Activated T-cell treated with anti-CD3 and anti-CD28 coated beads, Interleukin-2, amount 50 U/mL, for 4 hours (primary cell): ENCODE data around the gene SSTR5. TPM values are rescaled to one million over a fixed set of nuclear protein-coding genes. Genes with fewer than 3 reads are reported as not detected.

ENCODE experiments used
- ATAC-seq, 2 donors: fragments of 200-7000 bp; cut with Tn5 transposase; one replicate each; pipeline ENCODE4 v1.10.0; 2021
- DNase-seq: peaks from one replicate; pipeline ENCODE4 v3.0.0-alpha.2; 2020
- H3K27me3 Mint-ChIP-seq: one replicate; pipeline ENCODE4 v1.8.0; 2021; ENCODE audit warnings: low read depth, mixed read lengths
- H3K36me3 Mint-ChIP-seq: one replicate; pipeline ENCODE4 v1.8.0; 2022; ENCODE audit warnings: mixed read lengths; ENCODE audit not compliant: insufficient read depth
- H3K4me1 Mint-ChIP-seq: one replicate; pipeline ENCODE4 v1.8.0; 2021; ENCODE audit warnings: low read depth, mixed read lengths
- H3K4me3 Mint-ChIP-seq: one replicate; pipeline ENCODE4 v1.8.0; 2021; ENCODE audit warnings: mild to moderate bottlenecking, moderate library complexity, mixed read lengths
- H3K9me3 Mint-ChIP-seq: one replicate; pipeline ENCODE4 v1.8.0; 2021; ENCODE audit warnings: mixed read lengths
- total RNA-seq, 3 donors: library from RNA; stranded (reverse); gene quantifications; one replicate each; pipeline ENCODE4 v1.2.1, GENCODE V29; 2021

SSTR5 gene
- total RNA-seq, 3 donors from 2014 or later: not detected

GRCh38 chr16:1116693-1117077 is 44.1 kb downstream of the SSTR5 start:
- Mint-ChIP-seq H3K4me1 (no peaks in the 10 kb centered on the region), H3K36me3 (no peaks in the 10 kb centered on the region), H3K27me3 (peaks cover 2% of the 10 kb centered on the region), H3K9me3 (no peaks in the 10 kb centered on the region), H3K4me3 (no peak overlapping the region)
- DNase-seq (no peak), ATAC-seq (no peak)

DNA sequence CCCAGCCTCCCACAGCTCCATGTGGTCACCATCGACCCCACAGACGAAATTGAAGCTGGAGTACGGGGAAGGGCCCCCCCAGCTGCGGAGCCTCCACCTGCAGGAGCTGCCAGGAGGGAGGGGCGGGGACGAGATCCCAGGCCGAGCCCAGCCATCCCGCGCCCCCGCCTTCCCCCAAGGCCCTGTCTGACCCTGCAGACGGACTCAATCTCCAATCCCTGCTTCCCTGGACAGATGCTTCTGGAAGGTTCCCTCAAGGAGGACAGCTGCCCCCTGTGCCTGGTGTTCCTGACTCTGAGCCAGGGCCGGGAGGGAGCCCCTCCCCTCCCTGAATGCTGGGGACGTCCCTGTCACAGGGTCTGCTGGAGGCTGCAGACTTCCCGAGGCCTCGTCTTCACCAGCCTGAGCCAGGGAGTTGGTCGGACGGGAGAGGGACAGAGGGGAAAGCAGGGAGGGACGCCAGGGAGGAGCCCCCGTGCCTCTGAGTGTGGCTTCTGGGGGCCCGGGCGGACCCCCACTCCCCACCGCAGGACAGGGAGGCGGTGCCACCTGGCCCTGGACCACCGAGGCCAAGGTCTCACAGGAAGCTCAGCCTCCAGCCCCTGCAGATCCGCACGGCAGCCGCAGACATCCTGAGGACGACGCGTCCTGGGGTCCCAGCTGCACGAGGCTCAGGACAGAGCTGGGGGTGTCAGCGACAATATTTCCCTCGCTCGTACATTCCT is 44.8 kb downstream of the SSTR5 start:
- peaks cover 2% of the 10 kb centered on the region for H3K27me3 Mint-ChIP-seq
- no peak overlapping the region for H3K4me3 Mint-ChIP-seq
- ATAC-seq (no peak), DNase-seq (no peak)
- no peaks in the 10 kb centered on the region for H3K9me3 Mint-ChIP-seq
- H3K36me3 Mint-ChIP-seq: no peaks in the 10 kb centered on the region
- no peaks in the 10 kb centered on the region for H3K4me1 Mint-ChIP-seq

GRCh38 chr16:1117926-1118325 is 45.4 kb downstream of the SSTR5 start:
- no peak for DNase-seq
- no peak for ATAC-seq
- Mint-ChIP-seq H3K9me3 (no peaks in the 10 kb centered on the region), H3K4me1 (no peaks in the 10 kb centered on the region), H3K27me3 (peaks cover 2% of the 10 kb centered on the region), H3K4me3 (no peak overlapping the region), H3K36me3 (no peaks in the 10 kb centered on the region)

- H3K36me3 Mint-ChIP-seq: no peaks in the 10 kb centered on the region
- ATAC-seq (no peak), DNase-seq (no peak)
- no peaks in the 10 kb centered on the region for H3K4me1 Mint-ChIP-seq
- H3K27me3 Mint-ChIP-seq: peaks cover 2% of the 10 kb centered on the region
- H3K9me3 Mint-ChIP-seq: no peaks in the 10 kb centered on the region
- H3K4me3 Mint-ChIP-seq: no peak overlapping the region
Measured at GRCh38 chr16:1119129-1119528, 46.6 kb downstream of the SSTR5 start.

GRCh38 chr16:1119766-1120576 is 47.4 kb downstream of the SSTR5 start:
- Mint-ChIP-seq H3K9me3 (no peaks in the 10 kb centered on the region), H3K36me3 (no peaks in the 10 kb centered on the region), H3K4me1 (no peaks in the 10 kb centered on the region), H3K4me3 (no peak overlapping the region), H3K27me3 (peaks cover 1% of the 10 kb centered on the region)
- no peak for DNase-seq
- ATAC-seq: no peak

- Mint-ChIP-seq H3K9me3 (no peaks in the 10 kb centered on the region), H3K4me3 (no peak overlapping the region), H3K36me3 (no peaks in the 10 kb centered on the region), H3K4me1 (no peaks in the 10 kb centered on the region), H3K27me3 (no peaks in the 10 kb centered on the region)
- no peak for ATAC-seq
- no peak for DNase-seq
Measured at GRCh38 chr16:1120577-1120941, 48.0 kb downstream of the SSTR5 start.

GRCh38 chr16:1121009-1121408 is 48.5 kb downstream of the SSTR5 start:
- Mint-ChIP-seq H3K27me3 (no peaks in the 10 kb centered on the region), H3K4me1 (no peaks in the 10 kb centered on the region), H3K9me3 (no peaks in the 10 kb centered on the region), H3K4me3 (no peak overlapping the region), H3K36me3 (no peaks in the 10 kb centered on the region)
- ATAC-seq (no peak), DNase-seq (no peak)

DNA sequence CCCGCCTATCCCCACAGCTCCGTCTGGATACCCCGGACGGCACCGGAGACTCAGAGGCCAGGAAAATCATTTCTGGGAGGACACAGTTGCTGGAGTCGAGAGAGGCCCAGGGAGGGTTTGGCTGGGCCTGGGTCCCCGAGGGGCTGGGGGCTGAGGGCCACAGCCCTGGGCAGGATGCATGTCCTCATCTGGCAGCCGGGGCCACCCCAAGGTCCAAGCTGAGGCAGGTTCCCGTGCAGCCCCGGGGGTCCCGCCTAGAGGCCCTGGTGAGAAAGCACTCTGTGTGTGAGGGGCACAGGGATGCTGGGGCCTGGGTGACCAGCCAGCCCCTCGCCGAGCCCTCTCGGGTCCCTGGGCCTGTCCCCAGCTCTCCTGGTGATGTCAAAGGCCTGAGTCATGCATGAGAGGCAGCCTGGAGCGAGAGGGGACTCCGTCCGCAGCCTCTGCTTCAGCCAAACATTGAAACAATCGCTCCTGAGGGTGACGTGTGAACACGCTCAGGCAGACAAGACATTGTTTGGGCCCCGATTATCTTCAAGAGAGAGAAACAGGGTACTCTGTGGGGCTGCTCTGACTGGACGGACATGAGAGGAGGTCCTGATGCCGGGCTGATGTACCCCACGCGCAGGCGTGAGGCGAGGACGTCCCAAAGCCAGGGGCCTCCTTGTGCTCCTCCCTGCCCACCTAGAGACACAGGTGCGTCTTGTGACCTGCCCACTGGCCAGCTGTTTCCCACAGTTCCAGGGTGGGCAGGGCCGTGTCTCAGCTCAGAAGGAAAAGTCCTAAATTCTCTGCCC is 49.3 kb downstream of the SSTR5 start:
- no peak for DNase-seq

DNA sequence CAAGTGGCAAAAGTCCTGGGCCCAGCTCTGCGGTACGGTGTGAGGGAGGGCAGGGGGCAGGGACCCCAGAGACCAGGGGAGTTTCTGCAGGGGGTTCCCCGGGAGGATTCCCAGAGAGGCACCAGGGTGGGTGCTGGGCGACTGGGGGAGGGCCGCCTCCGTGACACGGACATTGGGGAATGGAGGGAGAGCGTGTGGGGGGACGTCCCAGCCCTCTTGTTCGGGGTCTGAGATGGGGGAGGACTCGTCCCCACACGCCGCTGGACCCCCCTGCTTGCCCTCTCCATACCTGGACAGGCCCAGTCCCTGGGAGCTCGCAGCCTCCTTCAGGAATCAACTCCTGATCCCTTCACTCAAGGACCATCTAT is 49.8 kb downstream of the SSTR5 start:
- Mint-ChIP-seq H3K4me1 (no peaks in the 10 kb centered on the region), H3K36me3 (no peaks in the 10 kb centered on the region)

More for the DNA sequence above, 49.3 kb downstream of the SSTR5 start:
- H3K4me3 Mint-ChIP-seq: no peak overlapping the region
- no peaks in the 10 kb centered on the region for H3K36me3 Mint-ChIP-seq
- ATAC-seq: no peak
- no peaks in the 10 kb centered on the region for H3K27me3 Mint-ChIP-seq
- H3K9me3 Mint-ChIP-seq: no peaks in the 10 kb centered on the region
- H3K4me1 Mint-ChIP-seq: no peaks in the 10 kb centered on the region

DNA sequence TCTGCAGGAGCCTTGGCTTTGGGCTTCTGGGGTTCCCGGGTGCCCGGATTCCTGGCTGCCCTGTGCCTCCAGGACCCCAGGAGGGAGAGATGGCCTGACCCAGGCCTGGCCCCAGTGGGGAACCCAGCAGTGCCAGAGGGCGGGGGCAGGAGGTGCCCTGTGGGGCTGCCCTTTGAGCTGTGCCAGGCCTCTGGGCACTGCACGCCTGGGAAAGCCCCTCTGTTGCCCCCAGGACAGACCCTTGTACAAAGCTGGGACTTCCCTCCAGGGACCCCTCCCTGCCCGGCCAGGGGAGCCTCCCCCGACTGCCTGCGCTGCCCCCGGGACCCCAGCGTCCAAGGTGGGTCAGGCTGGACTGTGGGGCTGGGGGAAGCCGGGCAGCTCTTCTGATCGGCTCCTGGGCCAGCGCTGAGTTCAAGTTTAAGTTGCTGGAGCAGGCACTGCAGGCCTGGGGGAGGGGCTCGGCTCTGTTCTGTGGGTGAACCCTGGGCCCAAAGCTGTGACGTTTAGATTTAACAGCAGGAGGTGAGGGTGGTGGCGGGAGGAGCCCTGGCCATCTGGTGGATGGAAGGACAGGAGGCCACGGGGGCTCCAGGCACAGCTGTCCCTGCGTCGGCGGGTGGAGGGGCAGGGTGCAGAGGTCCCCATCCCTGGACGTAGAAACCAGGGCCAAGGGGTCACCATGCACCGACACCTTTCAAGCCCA is 51.1 kb downstream of the SSTR5 start:
- Mint-ChIP-seq H3K9me3 (no peaks in the 10 kb centered on the region), H3K4me3 (no peak overlapping the region), H3K36me3 (no peaks in the 10 kb centered on the region), H3K27me3 (no peaks in the 10 kb centered on the region), H3K4me1 (no peaks in the 10 kb centered on the region)
- ATAC-seq (no peak), DNase-seq (no peak)

More for the DNA sequence above, 49.8 kb downstream of the SSTR5 start:
- ATAC-seq: no peak
- DNase-seq: no peak
- H3K9me3 Mint-ChIP-seq: no peaks in the 10 kb centered on the region
- no peak overlapping the region for H3K4me3 Mint-ChIP-seq
- no peaks in the 10 kb centered on the region for H3K27me3 Mint-ChIP-seq

DNA sequence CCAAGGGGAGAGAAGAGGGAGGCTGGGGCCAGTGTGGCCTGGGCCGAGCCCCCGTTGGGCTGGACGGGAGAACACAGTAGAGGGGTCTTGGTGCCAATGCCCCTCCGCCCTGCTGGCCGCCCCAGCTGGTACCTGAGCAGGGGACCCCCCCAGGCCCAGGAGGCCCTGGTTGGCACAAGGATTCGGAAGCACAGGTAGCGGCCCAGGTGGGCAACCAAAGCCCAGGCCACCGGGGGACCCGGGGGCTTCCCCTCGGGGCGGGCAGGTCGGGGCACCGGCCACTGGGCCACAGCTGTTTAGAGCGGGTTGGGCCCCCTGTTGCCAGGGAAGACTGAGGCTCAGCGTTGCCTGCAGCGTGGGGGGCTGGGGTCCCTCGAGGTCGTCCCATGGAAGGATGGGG is 51.7 kb downstream of the SSTR5 start:
- no peaks in the 10 kb centered on the region for H3K9me3 Mint-ChIP-seq
- H3K27me3 Mint-ChIP-seq: no peaks in the 10 kb centered on the region
- no peaks in the 10 kb centered on the region for H3K4me1 Mint-ChIP-seq
- no peak for ATAC-seq
- H3K4me3 Mint-ChIP-seq: no peak overlapping the region
- H3K36me3 Mint-ChIP-seq: no peaks in the 10 kb centered on the region
- no peak for DNase-seq

DNA sequence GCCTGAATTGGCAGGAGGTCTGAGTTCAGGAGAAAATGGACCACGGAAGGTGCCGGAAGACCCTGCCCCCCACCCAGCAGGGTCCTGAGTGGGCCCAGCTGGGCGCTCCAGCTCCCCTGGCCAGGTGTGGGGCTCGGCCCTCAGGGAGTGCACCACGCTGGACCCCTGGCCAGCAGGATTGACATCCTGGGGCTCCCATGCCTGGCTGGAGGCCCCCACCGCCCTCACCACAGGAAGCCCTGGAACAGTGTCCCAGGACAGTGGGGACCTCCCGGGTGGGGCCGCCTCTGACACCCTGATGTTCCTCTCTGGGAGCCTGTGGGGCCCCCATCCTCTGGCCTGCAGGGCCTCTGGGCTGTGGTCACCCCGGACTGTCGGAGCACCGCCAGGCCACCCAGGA is 52.2 kb downstream of the SSTR5 start:
- H3K9me3 Mint-ChIP-seq: no peaks in the 10 kb centered on the region
- H3K4me3 Mint-ChIP-seq: no peak overlapping the region
- no peaks in the 10 kb centered on the region for H3K4me1 Mint-ChIP-seq
- H3K27me3 Mint-ChIP-seq: no peaks in the 10 kb centered on the region
- DNase-seq (no peak), ATAC-seq (no peak)
- H3K36me3 Mint-ChIP-seq: no peaks in the 10 kb centered on the region

- Mint-ChIP-seq H3K4me1 (no peaks in the 10 kb centered on the region), H3K4me3 (no peak overlapping the region), H3K36me3 (no peaks in the 10 kb centered on the region), H3K27me3 (no peaks in the 10 kb centered on the region), H3K9me3 (no peaks in the 10 kb centered on the region)
- peak; percentile 47 to 63 for ATAC-seq
- DNase-seq: no peak
Measured at GRCh38 chr16:1125471-1125870, 52.9 kb downstream of the SSTR5 start.

- DNase-seq (no peak), ATAC-seq (no peak)
- H3K4me1 Mint-ChIP-seq: no peaks in the 10 kb centered on the region
- no peaks in the 10 kb centered on the region for H3K9me3 Mint-ChIP-seq
- no peak overlapping the region for H3K4me3 Mint-ChIP-seq
- H3K36me3 Mint-ChIP-seq: no peaks in the 10 kb centered on the region
- no peaks in the 10 kb centered on the region for H3K27me3 Mint-ChIP-seq
Measured at GRCh38 chr16:1126044-1126443, 53.5 kb downstream of the SSTR5 start.
